Thoracic aorta (tissue), 2 donors: ENCODE data around the gene DAGLA. TPM values are rescaled to one million over a fixed set of nuclear protein-coding genes. Genes with fewer than 3 reads are reported as not detected.

Experiments
- ATAC-seq: fragments of 150-250 bp; one replicate; pipeline ENCODE4 v1.8.0; 2017; ENCODE audit warnings: low read depth; ENCODE audit not compliant: insufficient number of reproducible peaks, low FRiP score
- DNase-seq: peaks from one replicate; pipeline ENCODE4 v3.0.0-alpha.2; 2020; ENCODE audit warnings: low spot score
- H3K27ac ChIP-seq, 2 donors: fragments of 200-600 bp; sonication (generic); 1 replicate in 1 of 2; 2 replicates in 1 of 2; pipeline ENCODE4 v1.5.1; 2016; ENCODE audit warnings: mild to moderate bottlenecking in 2 of 2, moderate library complexity in 2 of 2
- H3K27me3 ChIP-seq: fragments of 200-600 bp; sonication (generic); replicated peaks from 2 replicates; pipeline ENCODE4 v1.6.0; 2016; ENCODE audit warnings: mild to moderate bottlenecking; ENCODE audit not compliant: insufficient read depth
- H3K36me3 ChIP-seq: fragments of 200-600 bp; sonication (generic); one replicate; pipeline ENCODE4 v1.5.1; 2016
- H3K4me1 ChIP-seq, 2 donors: fragments of 200-600 bp; sonication (generic); 1 replicate in 1 of 2; 2 replicates in 1 of 2; pipeline versions ENCODE4 v1.5.1 to v1.6.0; 2016; ENCODE audit warnings: low read depth in 2 of 2, mild to moderate bottlenecking in 1 of 2; ENCODE audit not compliant: control insufficient read depth in 1 of 2
- H3K4me3 ChIP-seq: fragments of 200-600 bp; sonication (generic); 2 replicates; pipeline ENCODE4 v1.5.1; 2016; ENCODE audit warnings: mild to moderate bottlenecking
- H3K9me3 ChIP-seq: fragments of 200-600 bp; sonication (generic); 2 replicates; pipeline ENCODE4 v1.5.1; 2016
- total RNA-seq, 2 donors: library from RNA; depleted of rRNA; stranded (reverse); fragments of >200 nt; gene quantifications; one replicate each; pipeline versions ENCODE4 v1.1.0 to v1.2.3, GENCODE V29; 2016
- TF ChIP-seq, protein P1 (sequence below): fragments of 200-600 bp; sonication (generic); IDR thresholded peaks from one replicate; pipeline ENCODE4 v1.5.1; 2019; ENCODE audit warnings: antibody characterized with exemption

The DAGLA gene
- total RNA-seq, 2 donors from 2014 or later = 1.2 to 1.4 TPM

DNA sequence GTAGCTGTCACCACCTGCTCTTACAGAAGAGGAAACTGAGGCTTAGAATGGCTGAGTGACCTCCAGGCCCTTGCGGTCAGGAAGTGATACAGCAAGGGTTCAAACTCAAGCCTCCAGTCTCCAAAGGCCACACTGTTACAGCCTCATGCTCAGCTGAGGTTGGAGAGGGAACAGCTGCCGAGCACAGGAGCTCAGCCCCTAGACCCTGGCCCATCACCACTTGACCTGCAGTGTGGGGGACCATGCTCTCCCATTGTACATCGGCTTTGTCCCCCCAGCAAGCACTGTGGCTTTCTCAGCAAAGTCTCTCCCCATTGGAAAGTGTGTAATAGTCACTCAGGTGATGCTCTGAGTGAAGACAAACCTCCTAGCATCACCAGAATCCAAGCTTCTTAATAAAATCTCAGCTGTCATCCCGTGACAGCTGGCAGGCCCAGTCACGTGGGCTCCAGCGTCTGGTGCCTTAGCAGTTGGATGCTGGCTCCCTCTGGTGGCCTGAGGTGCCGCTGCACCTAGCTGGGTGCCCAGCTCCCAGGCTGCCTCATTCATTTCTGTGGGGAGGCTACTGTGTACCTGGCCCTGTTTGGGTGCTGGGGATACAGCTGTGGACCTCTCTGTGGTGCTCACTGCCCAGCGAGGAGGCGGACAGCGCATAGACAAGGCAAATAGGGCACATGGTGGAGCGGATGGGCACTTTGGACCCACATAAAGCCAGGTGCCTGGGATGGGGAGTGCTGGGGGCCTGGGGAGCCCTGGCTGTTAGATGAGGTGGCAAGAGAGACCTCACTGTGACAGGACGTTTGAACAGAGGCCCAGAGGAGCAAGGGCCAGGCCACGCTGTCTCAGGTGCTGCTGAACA lies 53.2 kb downstream of the DAGLA start:
- TF ChIP-seq, protein P1, sequence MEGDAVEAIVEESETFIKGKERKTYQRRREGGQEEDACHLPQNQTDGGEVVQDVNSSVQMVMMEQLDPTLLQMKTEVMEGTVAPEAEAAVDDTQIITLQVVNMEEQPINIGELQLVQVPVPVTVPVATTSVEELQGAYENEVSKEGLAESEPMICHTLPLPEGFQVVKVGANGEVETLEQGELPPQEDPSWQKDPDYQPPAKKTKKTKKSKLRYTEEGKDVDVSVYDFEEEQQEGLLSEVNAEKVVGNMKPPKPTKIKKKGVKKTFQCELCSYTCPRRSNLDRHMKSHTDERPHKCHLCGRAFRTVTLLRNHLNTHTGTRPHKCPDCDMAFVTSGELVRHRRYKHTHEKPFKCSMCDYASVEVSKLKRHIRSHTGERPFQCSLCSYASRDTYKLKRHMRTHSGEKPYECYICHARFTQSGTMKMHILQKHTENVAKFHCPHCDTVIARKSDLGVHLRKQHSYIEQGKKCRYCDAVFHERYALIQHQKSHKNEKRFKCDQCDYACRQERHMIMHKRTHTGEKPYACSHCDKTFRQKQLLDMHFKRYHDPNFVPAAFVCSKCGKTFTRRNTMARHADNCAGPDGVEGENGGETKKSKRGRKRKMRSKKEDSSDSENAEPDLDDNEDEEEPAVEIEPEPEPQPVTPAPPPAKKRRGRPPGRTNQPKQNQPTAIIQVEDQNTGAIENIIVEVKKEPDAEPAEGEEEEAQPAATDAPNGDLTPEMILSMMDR = peak; percentile 98
- Histone ChIP-seq H3K27me3 (no peaks in the 10 kb centered on the region), H3K9me3 (no peaks in the 10 kb centered on the region), H3K4me1 (peaks cover 0 to 10% of the 10 kb centered on the region in 2 donors), H3K36me3 (no peaks in the 10 kb centered on the region), H3K27ac (peak overlapping the region in 1 of 2 donors; percentile 37), H3K4me3 (no peak overlapping the region)
- ATAC-seq = peak; percentile 83
- DNase-seq = peak; percentile 49

DNA sequence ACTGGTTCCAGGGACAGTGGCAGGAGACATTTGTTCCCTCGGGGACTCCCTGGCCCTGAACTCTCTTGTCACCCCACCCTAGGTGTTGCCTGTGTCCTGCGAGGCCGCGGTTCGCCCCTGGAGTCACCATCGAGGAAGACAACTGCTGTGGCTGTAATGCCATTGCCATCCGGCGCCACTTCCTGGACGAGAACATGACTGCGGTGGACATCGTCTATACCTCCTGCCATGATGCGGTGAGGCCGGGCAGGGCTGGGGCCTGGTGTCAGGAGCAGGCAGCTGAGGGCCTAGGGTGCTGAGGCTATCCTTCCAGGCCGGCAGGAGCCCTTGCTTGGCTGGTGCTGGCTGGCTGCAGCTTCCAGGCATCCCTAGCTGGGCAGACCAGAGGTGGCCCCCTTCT lies 54.6 kb downstream of the DAGLA start:
- H3K4me3 ChIP-seq = no peak overlapping the region
- TF ChIP-seq, protein P1 = no peak
- peaks cover 0 to 10% of the 10 kb centered on the region in 2 donors for H3K4me1 ChIP-seq
- ATAC-seq = no peak
- DNase-seq = no peak
- H3K9me3 ChIP-seq = no peaks in the 10 kb centered on the region
- H3K27me3 ChIP-seq = no peaks in the 10 kb centered on the region
- H3K36me3 ChIP-seq = no peaks in the 10 kb centered on the region
- H3K27ac ChIP-seq = no peak overlapping the region

- Histone ChIP-seq H3K4me3 (no peak overlapping the region), H3K36me3 (no peaks in the 10 kb centered on the region), H3K4me1 (peaks cover 0 to 10% of the 10 kb centered on the region in 2 donors), H3K27ac (no peak overlapping the region), H3K9me3 (no peaks in the 10 kb centered on the region), H3K27me3 (no peaks in the 10 kb centered on the region)
- DNase-seq (no peak), ATAC-seq (no peak)
- TF ChIP-seq, protein P1 = no peak
Observed at GRCh38 chr11:61735391-61735790, 55.2 kb downstream of the DAGLA start.

GRCh38 chr11:61736310-61736709 lies 56.1 kb downstream of the DAGLA start:
- Histone ChIP-seq H3K27me3 (no peaks in the 10 kb centered on the region), H3K36me3 (no peaks in the 10 kb centered on the region), H3K4me3 (no peak overlapping the region), H3K9me3 (no peaks in the 10 kb centered on the region), H3K4me1 (peaks cover 0 to 10% of the 10 kb centered on the region in 2 donors), H3K27ac (no peak overlapping the region)
- DNase-seq (no peak), ATAC-seq (no peak)
- TF ChIP-seq, protein P1 = no peak

GRCh38 chr11:61737131-61737530 lies 56.9 kb downstream of the DAGLA start:
- no peaks in the 10 kb centered on the region for H3K36me3 ChIP-seq
- ATAC-seq = no peak
- no peak overlapping the region for H3K27ac ChIP-seq

More at GRCh38 chr11:61737131-61737530, 56.9 kb downstream of the DAGLA start:
- TF ChIP-seq, protein P1 = no peak
- Histone ChIP-seq H3K27me3 (no peaks in the 10 kb centered on the region), H3K4me1 (peaks cover 0 to 10% of the 10 kb centered on the region in 2 donors), H3K9me3 (no peaks in the 10 kb centered on the region), H3K4me3 (no peak overlapping the region)
- no peak for DNase-seq
